ENCODE data around the gene C10orf120.

GRCh38 chr10:122702275-122702674 is 2.6 kb upstream of the C10orf120 start:
- TF ChIP-seq CTCF (IDR thresholded peaks at IDR 0.05): no peak
- TF ChIP-seq, protein P1, sequence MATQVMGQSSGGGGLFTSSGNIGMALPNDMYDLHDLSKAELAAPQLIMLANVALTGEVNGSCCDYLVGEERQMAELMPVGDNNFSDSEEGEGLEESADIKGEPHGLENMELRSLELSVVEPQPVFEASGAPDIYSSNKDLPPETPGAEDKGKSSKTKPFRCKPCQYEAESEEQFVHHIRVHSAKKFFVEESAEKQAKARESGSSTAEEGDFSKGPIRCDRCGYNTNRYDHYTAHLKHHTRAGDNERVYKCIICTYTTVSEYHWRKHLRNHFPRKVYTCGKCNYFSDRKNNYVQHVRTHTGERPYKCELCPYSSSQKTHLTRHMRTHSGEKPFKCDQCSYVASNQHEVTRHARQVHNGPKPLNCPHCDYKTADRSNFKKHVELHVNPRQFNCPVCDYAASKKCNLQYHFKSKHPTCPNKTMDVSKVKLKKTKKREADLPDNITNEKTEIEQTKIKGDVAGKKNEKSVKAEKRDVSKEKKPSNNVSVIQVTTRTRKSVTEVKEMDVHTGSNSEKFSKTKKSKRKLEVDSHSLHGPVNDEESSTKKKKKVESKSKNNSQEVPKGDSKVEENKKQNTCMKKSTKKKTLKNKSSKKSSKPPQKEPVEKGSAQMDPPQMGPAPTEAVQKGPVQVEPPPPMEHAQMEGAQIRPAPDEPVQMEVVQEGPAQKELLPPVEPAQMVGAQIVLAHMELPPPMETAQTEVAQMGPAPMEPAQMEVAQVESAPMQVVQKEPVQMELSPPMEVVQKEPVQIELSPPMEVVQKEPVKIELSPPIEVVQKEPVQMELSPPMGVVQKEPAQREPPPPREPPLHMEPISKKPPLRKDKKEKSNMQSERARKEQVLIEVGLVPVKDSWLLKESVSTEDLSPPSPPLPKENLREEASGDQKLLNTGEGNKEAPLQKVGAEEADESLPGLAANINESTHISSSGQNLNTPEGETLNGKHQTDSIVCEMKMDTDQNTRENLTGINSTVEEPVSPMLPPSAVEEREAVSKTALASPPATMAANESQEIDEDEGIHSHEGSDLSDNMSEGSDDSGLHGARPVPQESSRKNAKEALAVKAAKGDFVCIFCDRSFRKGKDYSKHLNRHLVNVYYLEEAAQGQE (IDR thresholded peaks at IDR 0.05; ENCODE audit: insufficient read depth in 1 of 2, low read depth in 2 of 2, low read length in 1 of 2): no peak
- TF ChIP-seq POLR2AphosphoS5 (IDR thresholded peaks at IDR 0.05; ENCODE audit: low read depth, low read length): no peak
- no peak for TF ChIP-seq TCF7L2 (IDR thresholded peaks at IDR 0.05; ENCODE audit: low read depth, low read length)
- no peak for TF ChIP-seq SIN3A (IDR thresholded peaks at IDR 0.05; ENCODE audit: borderline replicate concordance, insufficient read depth, low read depth, low read length)
